Lung (tissue), 12 donors: ENCODE data around the gene GPC6. TPM values are rescaled to one million over a fixed set of nuclear protein-coding genes. Genes with fewer than 3 reads are reported as not detected.

ENCODE experiments used
- ATAC-seq: fragments of 200-7000 bp; cut with Tn5 transposase; one replicate; pipeline ENCODE4 v1.9.1; 2020; ENCODE audit warnings: moderate number of reproducible peaks; ENCODE audit not compliant: insufficient read depth, low FRiP score
- DNase-seq, 3 donors: peaks; one replicate each; pipeline ENCODE4 v3.0.0-alpha.2; 2013 to 2017
- H3K27ac ChIP-seq, 2 donors: one replicate each; pipeline ENCODE4 v1.5.1; 2013; ENCODE audit warnings: mild to moderate bottlenecking in 2 of 2, moderate library complexity in 2 of 2, control low read depth in 1 of 2, inconsistent platforms in 1 of 2, low read depth in 1 of 2, low read length in 1 of 2
- H3K27me3 ChIP-seq, 3 donors: one replicate each; pipeline ENCODE4 v1.5.1; 2013; ENCODE audit warnings: low read length in 2 of 3; ENCODE audit not compliant: control insufficient read depth in 3 of 3, insufficient read depth in 3 of 3
- H3K36me3 ChIP-seq, 4 donors: one replicate each; pipeline ENCODE4 v1.5.1; 2013; ENCODE audit warnings: low read length in 4 of 4, mild to moderate bottlenecking in 1 of 4, moderate library complexity in 1 of 4; ENCODE audit not compliant: control insufficient read depth in 4 of 4, insufficient read depth in 4 of 4
- H3K4me1 ChIP-seq, 5 donors: one replicate each; pipeline ENCODE4 v1.5.1; 2013; ENCODE audit warnings: low read length in 5 of 5, mild to moderate bottlenecking in 2 of 5, moderate library complexity in 1 of 5; ENCODE audit not compliant: control insufficient read depth in 5 of 5, insufficient read depth in 5 of 5
- H3K4me3 ChIP-seq: one replicate; pipeline ENCODE4 v1.5.1; 2013; ENCODE audit warnings: mild to moderate bottlenecking, control low read depth, moderate library complexity
- H3K9ac ChIP-seq, 2 donors: one replicate each; pipeline ENCODE4 v1.5.1; 2013; ENCODE audit warnings: low read length in 2 of 2, control low read depth in 1 of 2; ENCODE audit not compliant: insufficient read depth in 1 of 2
- H3K9me3 ChIP-seq, 4 donors: one replicate each; pipeline ENCODE4 v1.5.1; 2013; ENCODE audit warnings: low read length in 3 of 4, mild to moderate bottlenecking in 1 of 4, moderate library complexity in 1 of 4; ENCODE audit not compliant: control insufficient read depth in 4 of 4, insufficient read depth in 3 of 4
- WGBS, 2 donors: extraction: QIAGEN DNeasy Blood & Tissue Kit; methylation state at CpG; one replicate each; pipeline ENCODE4 v1.1.7; 2013; 5-methylcytosine and 5-hydroxymethylcytosine counted together
- polyA plus RNA-seq, 2 donors: library from polyadenylated mRNA; stranded (reverse); fragments of 200-250 nt; gene quantifications; one replicate each; pipeline ENCODE4 v1.2.1, GENCODE V29; 2013
- total RNA-seq, 2 donors: library from RNA; depleted of rRNA in 1 of 2; stranded (reverse); fragments of >200 nt in 1 of 2; gene quantifications; one replicate each; pipeline ENCODE4 v1.2.1, GENCODE V29; 2014 to 2021
- TF ChIP-seq, protein P1 (sequence below): IDR thresholded peaks from 2 replicates; pipeline ENCODE4 v1.5.1; 2012; ENCODE audit warnings: mild to moderate bottlenecking; ENCODE audit errors: control extremely low read depth, extremely low read depth
- donor health status: control.
- donor health status: control.
- donor health status: Bipolar disorder and iron deficiency.
- donor health status: healthy.
- donor health status: DM: yes; HTN: yes; CAD: no.

GPC6 gene
- total and polyA plus RNA-seq, 4 donors: 0.45 to 31.4 (median 4.8) TPM

DNA sequence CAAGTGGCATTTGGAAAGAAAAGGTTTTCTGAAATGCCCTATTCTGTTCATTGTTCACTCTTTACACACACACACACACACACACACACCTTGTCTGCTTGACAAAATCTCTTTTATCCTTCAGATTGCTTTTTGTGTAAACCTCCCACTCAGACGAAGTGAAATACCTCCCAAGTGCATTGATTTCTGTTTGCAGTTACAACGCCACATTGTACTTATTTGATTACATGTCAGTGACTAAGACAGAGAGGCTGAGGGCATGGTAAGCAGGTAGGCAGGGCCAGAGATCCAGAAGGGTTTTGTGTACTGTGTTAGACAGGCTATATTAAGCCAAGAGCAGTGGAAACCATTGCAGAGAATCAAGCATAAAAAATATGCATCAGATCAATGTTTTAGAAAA lies 561.8 kb downstream of the GPC6 start:
- ATAC-seq (no peak), DNase-seq (no peak)
- whole genome bisulfite sequencing, 2 donors: 60 to 75% methylated on average over 2 of the region's 2 CpGs
- H3K27me3 ChIP-seq: no peaks in the 10 kb centered on the region
- no peak overlapping the region for H3K9ac ChIP-seq
- H3K4me3 ChIP-seq: no peak overlapping the region
- no peaks in the 10 kb centered on the region for H3K4me1 ChIP-seq
- TF ChIP-seq, protein P1, sequence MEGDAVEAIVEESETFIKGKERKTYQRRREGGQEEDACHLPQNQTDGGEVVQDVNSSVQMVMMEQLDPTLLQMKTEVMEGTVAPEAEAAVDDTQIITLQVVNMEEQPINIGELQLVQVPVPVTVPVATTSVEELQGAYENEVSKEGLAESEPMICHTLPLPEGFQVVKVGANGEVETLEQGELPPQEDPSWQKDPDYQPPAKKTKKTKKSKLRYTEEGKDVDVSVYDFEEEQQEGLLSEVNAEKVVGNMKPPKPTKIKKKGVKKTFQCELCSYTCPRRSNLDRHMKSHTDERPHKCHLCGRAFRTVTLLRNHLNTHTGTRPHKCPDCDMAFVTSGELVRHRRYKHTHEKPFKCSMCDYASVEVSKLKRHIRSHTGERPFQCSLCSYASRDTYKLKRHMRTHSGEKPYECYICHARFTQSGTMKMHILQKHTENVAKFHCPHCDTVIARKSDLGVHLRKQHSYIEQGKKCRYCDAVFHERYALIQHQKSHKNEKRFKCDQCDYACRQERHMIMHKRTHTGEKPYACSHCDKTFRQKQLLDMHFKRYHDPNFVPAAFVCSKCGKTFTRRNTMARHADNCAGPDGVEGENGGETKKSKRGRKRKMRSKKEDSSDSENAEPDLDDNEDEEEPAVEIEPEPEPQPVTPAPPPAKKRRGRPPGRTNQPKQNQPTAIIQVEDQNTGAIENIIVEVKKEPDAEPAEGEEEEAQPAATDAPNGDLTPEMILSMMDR: no peak
- H3K36me3 ChIP-seq: no peaks in the 10 kb centered on the region
- no peaks in the 10 kb centered on the region for H3K9me3 ChIP-seq
- H3K27ac ChIP-seq: no peak overlapping the region

DNA sequence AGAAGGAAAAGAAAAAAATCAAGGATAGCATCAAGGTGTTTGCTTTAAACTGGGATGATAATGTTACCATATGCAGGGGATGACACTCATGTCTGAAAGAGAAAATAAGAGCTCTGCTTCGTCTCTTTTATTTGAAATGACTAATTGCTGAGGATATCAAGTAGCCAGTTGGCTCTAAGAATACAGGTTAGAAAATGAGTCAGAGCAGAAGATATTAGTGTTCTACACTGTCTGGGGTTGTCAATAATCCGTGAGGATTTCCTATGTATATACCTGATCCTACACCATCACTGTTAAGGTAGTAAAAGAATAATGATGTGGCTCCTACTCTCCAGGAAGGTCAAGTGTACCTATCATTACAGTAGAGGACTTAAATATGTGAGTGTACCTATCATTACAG lies 562.5 kb downstream of the GPC6 start:
- Histone ChIP-seq H3K36me3 (no peaks in the 10 kb centered on the region), H3K9me3 (no peaks in the 10 kb centered on the region), H3K27me3 (no peaks in the 10 kb centered on the region), H3K9ac (no peak overlapping the region), H3K4me1 (no peaks in the 10 kb centered on the region), H3K27ac (no peak overlapping the region), H3K4me3 (no peak overlapping the region)
- TF ChIP-seq, protein P1: no peak
- WGBS, 2 donors: 72 to 80% methylated on average over 2 of the region's 2 CpGs
- ATAC-seq: no peak
- DNase-seq: no peak

DNA sequence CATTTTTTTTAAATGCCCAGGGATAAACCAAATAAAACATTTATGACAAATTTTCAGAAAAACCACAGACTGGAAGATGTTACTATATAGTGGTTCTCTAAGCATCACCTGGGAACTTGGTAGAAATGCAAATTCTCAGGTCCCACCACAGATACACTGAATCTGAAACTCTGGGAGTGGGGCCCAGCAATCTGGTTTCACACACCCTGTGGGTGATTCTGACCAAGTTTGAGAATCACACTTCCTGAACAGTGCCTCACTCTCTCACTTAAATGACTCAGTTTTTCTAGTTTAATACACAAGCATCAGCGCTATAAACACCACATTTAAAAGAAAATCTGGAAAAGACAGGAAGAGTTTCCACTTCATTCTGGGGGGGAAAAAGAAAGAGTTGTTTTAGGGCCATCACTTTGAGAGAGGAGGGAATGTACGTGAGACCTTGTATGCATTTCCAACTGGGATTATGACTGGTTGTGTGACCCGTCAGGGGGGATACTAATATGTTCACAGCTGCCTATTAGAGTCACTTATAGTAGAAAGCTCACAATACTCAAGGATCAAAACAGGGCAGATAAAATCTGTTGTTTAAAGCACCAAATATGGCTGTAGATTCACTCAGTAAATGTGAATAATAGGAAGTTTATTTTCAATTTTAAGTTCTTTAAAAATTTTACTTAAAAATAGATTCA lies 567.7 kb downstream of the GPC6 start:
- H3K4me3 ChIP-seq: no peak overlapping the region

More for the DNA sequence above, 567.7 kb downstream of the GPC6 start:
- no peak for DNase-seq
- H3K36me3 ChIP-seq: no peaks in the 10 kb centered on the region
- H3K27ac ChIP-seq: no peak overlapping the region
- H3K4me1 ChIP-seq: no peaks in the 10 kb centered on the region
- TF ChIP-seq, protein P1: no peak
- no peaks in the 10 kb centered on the region for H3K9me3 ChIP-seq
- WGBS, 2 donors: 74 to 83% methylated on average over 3 of the region's 3 CpGs
- ATAC-seq: no peak
- no peak overlapping the region for H3K9ac ChIP-seq
- H3K27me3 ChIP-seq: no peaks in the 10 kb centered on the region
